Left ventricle myocardium inferior (tissue), 1 donor: Measurements from ENCODE around the gene UMODL1. TPM values are rescaled to one million over a fixed set of nuclear protein-coding genes. Genes with fewer than 3 reads are reported as not detected.

Experiments used
- DNase-seq: peaks from one replicate; pipeline ENCODE4 v3.0.0-alpha.2; 2020
- H3K27ac ChIP-seq: fragments of 200-600 bp; replicated peaks from 2 replicates; pipeline ENCODE4 v1.8.0; 2021
- H3K27me3 ChIP-seq: fragments of 200-600 bp; 2 replicates; pipeline ENCODE4 v1.8.0; 2021; ENCODE audit warnings: low read depth
- H3K36me3 ChIP-seq: fragments of 200-600 bp; 2 replicates; pipeline ENCODE4 v1.8.0; 2021
- H3K4me1 ChIP-seq: fragments of 200-600 bp; 2 replicates; pipeline ENCODE4 v1.8.0; 2021
- H3K4me3 ChIP-seq: fragments of 200-600 bp; 2 replicates; pipeline ENCODE4 v1.8.0; 2021; ENCODE audit warnings: mild to moderate bottlenecking, moderate library complexity
- H3K9me3 ChIP-seq: fragments of 200-600 bp; replicated peaks from 2 replicates; pipeline ENCODE4 v1.8.0; 2021
- CTCF ChIP-seq: fragments of 200-600 bp; IDR thresholded peaks from 2 replicates; pipeline ENCODE4 v1.8.0; 2021; ENCODE audit warnings: antibody characterized with exemption, mild to moderate bottlenecking, borderline replicate concordance
- intact Hi-C: fragments of 100-400 bp; cut with micrococcal nuclease; formaldehyde crosslinking; loops from one replicate; pipeline ENCODE4 v1.11.0; 2022
- total RNA-seq: library from RNA; stranded (reverse); fragmentation: NEBNext Ultra II Directional; extraction: Animal tissue kit (Norgen Biotek cat#: 25700); gene quantifications from one replicate; pipeline ENCODE4 v1.2.1, GENCODE V29; 2021
- donor health status: DM: no; HTN: yes; CAD: no; lungs with severe emphysema.

Gene UMODL1
- total RNA-seq, 1 donor from 2014 or later = 0.08 TPM

GRCh38 chr21:42122398-42122797, 51.3 kb downstream of the UMODL1 start:
- Histone ChIP-seq H3K36me3 (no peaks in the 10 kb centered on the region), H3K27me3 (peaks cover 98% of the 10 kb centered on the region), H3K4me1 (peaks cover under 1% of the 10 kb centered on the region), H3K4me3 (no peak overlapping the region), H3K9me3 (no peaks in the 10 kb centered on the region), H3K27ac (no peak overlapping the region)
- intact Hi-C loops = no loop called here
- DNase-seq = no peak
- no peak for TF ChIP-seq CTCF

- no peak for TF ChIP-seq CTCF
- H3K36me3 ChIP-seq = no peaks in the 10 kb centered on the region
- H3K9me3 ChIP-seq = no peaks in the 10 kb centered on the region
- H3K27ac ChIP-seq = no peak overlapping the region
- peaks cover 100% of the 10 kb centered on the region for H3K27me3 ChIP-seq
- no peak for DNase-seq
- no peaks in the 10 kb centered on the region for H3K4me1 ChIP-seq
- H3K4me3 ChIP-seq = no peak overlapping the region
- intact Hi-C loops = no loop called here
Measured at GRCh38 chr21:42122808-42123207, 51.7 kb downstream of the UMODL1 start.

- DNase-seq = no peak
- intact Hi-C loops = no loop called here
- H3K27me3 ChIP-seq = peaks cover 100% of the 10 kb centered on the region
- no peaks in the 10 kb centered on the region for H3K36me3 ChIP-seq
- H3K9me3 ChIP-seq = no peaks in the 10 kb centered on the region
- H3K4me3 ChIP-seq = no peak overlapping the region
- no peaks in the 10 kb centered on the region for H3K4me1 ChIP-seq
- H3K27ac ChIP-seq = no peak overlapping the region
- no peak for TF ChIP-seq CTCF
Measured at GRCh38 chr21:42123219-42123908, 52.2 kb downstream of the UMODL1 start.

GRCh38 chr21:42124081-42124480, 53.0 kb downstream of the UMODL1 start:
- no peaks in the 10 kb centered on the region for H3K4me1 ChIP-seq
- no peaks in the 10 kb centered on the region for H3K36me3 ChIP-seq
- DNase-seq = no peak
- H3K9me3 ChIP-seq = no peaks in the 10 kb centered on the region
- TF ChIP-seq CTCF = no peak
- H3K27me3 ChIP-seq = peaks cover 99% of the 10 kb centered on the region
- H3K4me3 ChIP-seq = no peak overlapping the region
- H3K27ac ChIP-seq = no peak overlapping the region
- intact Hi-C loops = no loop called here

GRCh38 chr21:42124826-42125570, 53.9 kb downstream of the UMODL1 start:
- Histone ChIP-seq H3K9me3 (no peaks in the 10 kb centered on the region), H3K27me3 (peaks cover 94% of the 10 kb centered on the region), H3K36me3 (no peaks in the 10 kb centered on the region), H3K4me1 (no peaks in the 10 kb centered on the region), H3K27ac (no peak overlapping the region), H3K4me3 (no peak overlapping the region)
- TF ChIP-seq CTCF = no peak
- no peak for DNase-seq
- intact Hi-C loops = no loop called here
